Astrocyte of the hippocampus (primary cell): ENCODE results near the gene UROS.

Experiments
- DNase-seq: peaks from one replicate; pipeline ENCODE4 v3.0.0; 2011; ENCODE audit warnings: low read depth, low spot score

The UROS gene

GRCh38 chr10:125788156-125789034 is 34.7 kb downstream of the UROS start:
- no peak for DNase-seq

GRCh38 chr10:125785791-125786190 is 37.3 kb downstream of the UROS start:
- DNase-seq: no peak

GRCh38 chr10:125783957-125784356 is 39.1 kb downstream of the UROS start:
- DNase-seq: no peak

GRCh38 chr10:125783408-125783807 is 39.6 kb downstream of the UROS start:
- DNase-seq: no peak

DNA sequence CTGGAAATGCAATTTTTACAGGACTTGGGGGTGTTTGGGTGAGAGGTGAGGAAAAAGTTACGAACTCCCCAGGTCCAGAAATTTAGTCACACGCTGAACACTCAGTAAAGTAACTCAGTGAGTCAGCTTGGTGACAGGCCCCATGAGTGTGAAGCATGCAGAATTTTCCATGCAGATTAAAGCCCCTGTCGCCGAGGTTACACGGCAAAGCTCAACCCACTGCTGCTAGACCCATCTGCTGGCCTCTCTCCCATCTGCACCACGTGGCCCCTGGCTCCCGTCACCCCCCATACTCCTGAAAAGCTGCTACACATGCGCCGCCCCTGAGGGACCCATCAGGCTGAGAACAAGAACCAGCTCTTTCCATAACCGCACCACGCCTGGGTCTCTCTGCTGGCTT is 40.4 kb downstream of the UROS start:
- peak; percentile 26 for DNase-seq

- DNase-seq: no peak
Observed at GRCh38 chr10:125782054-125782453, 41.0 kb downstream of the UROS start.

GRCh38 chr10:125781374-125781773 is 41.7 kb downstream of the UROS start:
- no peak for DNase-seq

DNA sequence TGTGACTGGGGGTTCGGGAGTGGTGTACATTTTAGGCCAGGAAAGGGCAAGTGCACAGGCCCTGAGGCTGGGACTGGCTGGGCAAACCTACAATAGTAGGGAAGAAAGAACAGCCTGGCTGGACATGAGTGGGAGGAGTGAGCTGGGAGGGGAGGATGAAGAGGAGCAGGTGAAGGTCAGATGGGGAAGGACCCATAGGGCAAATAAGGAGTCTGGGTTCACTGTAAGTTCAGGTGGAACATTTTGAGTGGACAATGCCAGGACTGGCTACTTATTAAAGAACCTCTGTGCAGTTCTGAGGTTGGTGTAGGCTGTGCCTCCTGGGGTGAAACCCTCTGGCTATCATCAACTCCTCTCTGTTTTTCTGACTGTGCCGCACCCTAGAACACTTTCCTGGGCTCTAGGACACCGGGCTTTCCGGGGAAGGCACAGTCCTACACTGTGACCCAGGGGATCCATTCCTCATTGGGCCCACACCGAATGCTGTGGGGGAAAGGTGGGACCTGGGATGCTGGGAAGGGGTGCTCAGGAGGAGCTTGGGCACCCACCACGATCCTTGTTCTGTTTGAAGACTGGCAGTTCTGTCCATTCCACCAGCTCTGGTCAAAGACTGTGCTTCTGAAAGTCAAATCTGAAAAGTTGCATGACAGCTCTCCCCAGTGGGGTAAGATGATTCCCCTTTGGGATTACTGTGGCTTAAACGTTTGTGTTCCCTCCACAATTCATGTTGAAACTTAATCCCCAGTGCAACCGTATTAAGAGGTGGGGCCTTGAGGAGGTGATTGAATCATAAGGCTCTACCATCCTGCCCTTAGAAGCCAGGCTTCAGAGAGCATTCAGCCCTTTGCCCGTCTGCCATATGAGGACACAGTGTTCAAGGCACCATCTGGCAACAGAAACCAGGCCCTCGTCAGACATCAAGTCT is 43.4 kb downstream of the UROS start:
- DNase-seq: no peak

GRCh38 chr10:125778556-125778955 is 44.5 kb downstream of the UROS start:
- DNase-seq: no peak

- DNase-seq: no peak
Observed at GRCh38 chr10:125777806-125778205, 45.3 kb downstream of the UROS start.

- DNase-seq: no peak
Observed at GRCh38 chr10:125775491-125776106, 47.5 kb downstream of the UROS start, which contains the start of gene MMP21. TSS of gene MMP21 (minus strand) at chr10:125775821. CDS start at chr10:125775821, 0 bp downstream.

DNA sequence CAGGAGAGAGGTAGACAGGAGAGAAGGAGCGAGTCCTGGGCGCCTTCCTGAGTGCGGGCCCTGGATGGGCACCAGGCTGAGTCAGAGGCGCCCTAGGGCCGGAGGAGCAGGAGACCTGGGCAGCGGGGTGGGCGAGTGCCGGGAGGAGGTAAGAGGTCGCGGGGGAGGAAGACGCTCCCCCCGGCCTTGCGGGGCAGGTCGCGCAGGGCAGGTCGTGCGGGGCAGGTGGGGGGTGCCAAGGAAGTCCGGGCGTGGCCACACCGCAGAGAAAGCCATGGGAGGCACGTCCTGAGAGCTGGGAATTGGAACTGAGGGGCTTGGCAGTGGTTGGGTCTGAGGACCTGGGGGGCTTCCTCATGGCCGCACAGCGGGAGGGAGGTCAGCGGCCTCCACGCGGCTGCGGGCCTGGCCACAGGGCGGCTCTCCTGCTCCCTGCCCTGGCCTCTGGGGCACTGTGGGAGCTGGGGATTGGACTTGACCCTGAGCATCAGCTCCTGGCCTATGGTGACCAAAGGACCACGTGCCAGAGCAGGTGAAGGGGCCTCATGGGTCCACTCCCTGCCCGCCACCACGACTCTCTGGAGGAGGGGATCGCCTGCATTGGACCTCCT is 48.4 kb downstream of the UROS start:
- DNase-seq: no peak

GRCh38 chr10:125773687-125774543 is 49.1 kb downstream of the UROS start:
- DNase-seq: no peak

DNA sequence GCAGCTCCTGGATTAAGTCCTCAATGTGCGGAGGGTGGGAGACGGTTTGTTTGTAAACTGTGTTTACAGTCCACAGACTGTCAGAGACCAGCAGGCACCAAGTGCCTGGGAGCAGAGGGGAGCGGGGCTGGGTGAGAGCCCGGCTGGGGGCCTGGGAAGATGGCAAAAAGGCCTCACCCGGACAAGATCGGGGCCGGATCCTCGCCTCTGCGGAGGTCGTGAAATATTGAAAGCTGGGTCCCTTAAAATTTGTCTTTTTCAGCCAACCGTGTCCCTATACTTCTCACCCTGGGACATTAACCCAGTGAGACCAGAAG is 50.2 kb downstream of the UROS start:
- DNase-seq: no peak

GRCh38 chr10:125772112-125772863 is 50.8 kb downstream of the UROS start:
- no peak for DNase-seq

DNA sequence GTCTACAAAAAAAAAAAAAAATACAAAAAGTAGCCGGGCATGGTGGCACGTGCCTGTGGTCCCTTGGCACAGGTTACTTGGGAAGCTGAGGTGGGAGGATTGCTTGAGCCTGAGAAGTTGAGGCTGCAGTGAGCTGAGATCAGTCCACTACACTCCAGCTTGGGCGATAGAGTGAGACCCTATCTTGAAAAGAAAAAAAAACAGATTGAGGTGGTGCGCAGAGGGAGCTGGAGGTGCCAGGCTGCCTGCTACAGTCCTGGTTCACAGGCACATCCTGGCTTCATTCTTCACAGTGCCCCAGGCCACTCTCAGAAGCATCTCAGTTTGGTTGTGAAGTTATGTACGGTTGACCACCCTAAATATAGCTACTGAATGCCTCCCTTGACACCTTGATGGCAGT is 52.2 kb downstream of the UROS start:
- no peak for DNase-seq

DNA sequence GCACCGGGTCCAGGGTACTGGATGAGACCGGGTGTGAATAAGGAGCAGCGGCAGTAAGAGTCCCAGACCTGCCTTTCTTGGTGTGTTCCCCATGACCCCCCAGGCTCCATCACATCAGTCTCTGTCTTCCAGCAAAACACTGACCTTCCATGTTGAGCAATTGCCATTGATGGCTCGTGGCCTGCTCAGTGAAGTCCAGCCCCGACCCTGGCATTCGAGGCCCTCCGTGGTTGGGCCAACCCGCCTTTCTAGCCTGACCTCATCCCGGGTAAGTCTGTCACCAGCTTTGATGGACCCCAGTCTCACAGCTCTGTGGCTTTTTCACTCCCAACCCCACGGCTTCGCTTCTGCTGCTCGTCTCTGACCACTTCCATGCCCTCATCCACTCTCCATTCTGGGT is 53.9 kb downstream of the UROS start:
- DNase-seq: no peak

GRCh38 chr10:125768219-125768855 is 54.7 kb downstream of the UROS start:
- peak; percentile 29 for DNase-seq

GRCh38 chr10:125766511-125766910 is 56.5 kb downstream of the UROS start:
- no peak for DNase-seq

DNA sequence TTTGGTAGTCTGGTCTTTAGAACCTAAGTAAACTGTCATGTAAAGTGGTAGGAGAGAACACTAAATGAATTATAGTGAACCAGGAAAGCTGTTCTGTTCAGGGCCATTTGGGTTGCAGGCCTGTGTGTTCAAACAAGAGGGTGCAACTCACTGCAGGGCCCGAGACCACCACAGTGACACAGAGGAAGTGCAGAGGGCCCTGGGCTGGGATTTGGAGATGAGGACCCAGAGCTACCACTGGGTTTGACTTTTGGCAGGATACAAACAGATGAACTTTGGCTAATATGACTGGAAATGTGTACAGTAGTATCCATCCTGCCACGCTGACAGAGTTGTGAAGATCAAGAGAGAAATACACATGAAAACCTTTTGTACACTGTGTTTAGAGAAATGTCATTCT is 57.2 kb downstream of the UROS start:
- no peak for DNase-seq
